GM21367 (cell line): Measurements from ENCODE around the gene DDX54.
"Not testable (repeated sequence)": the region's sequence is repeated elsewhere in the genome, so short reads cannot be mapped to it uniquely, and the experiment has no call there.

Experiments used
- ATAC-seq: cut with Tn5 transposase; IDR thresholded peaks from one replicate; pipeline ENCODE4 v1.9.1; 2021; ENCODE audit not compliant: unreplicated experiment

DDX54 gene

GRCh38 chr12:113128802-113129663 is 56.2 kb downstream of the DDX54 start:
- no peak for ATAC-seq

GRCh38 chr12:113127791-113128199 is 57.5 kb downstream of the DDX54 start:
- ATAC-seq: no peak

GRCh38 chr12:113120670-113121370 is 64.5 kb downstream of the DDX54 start:
- no peak for ATAC-seq

GRCh38 chr12:113119980-113120669 is 65.2 kb downstream of the DDX54 start:
- no peak for ATAC-seq

- no peak for ATAC-seq
Measured at GRCh38 chr12:113118142-113118541, 67.1 kb downstream of the DDX54 start.

- ATAC-seq: not testable (repeated sequence)
Measured at GRCh38 chr12:113117684-113118083, 67.6 kb downstream of the DDX54 start.

GRCh38 chr12:113116875-113117274 is 68.4 kb downstream of the DDX54 start:
- no peak for ATAC-seq

- no peak for ATAC-seq
Measured at GRCh38 chr12:113115455-113116126, 69.7 kb downstream of the DDX54 start.

GRCh38 chr12:113114447-113115178 is 70.7 kb downstream of the DDX54 start:
- ATAC-seq: no peak

- no peak for ATAC-seq
Measured at GRCh38 chr12:113113397-113113796, 71.9 kb downstream of the DDX54 start.

- no peak for ATAC-seq
Measured at GRCh38 chr12:113112043-113112899, 73.0 kb downstream of the DDX54 start.

GRCh38 chr12:113111247-113111646 is 74.0 kb downstream of the DDX54 start:
- ATAC-seq: no peak

GRCh38 chr12:113109872-113110599 is 75.2 kb downstream of the DDX54 start:
- ATAC-seq: no peak

- no peak for ATAC-seq
Measured at GRCh38 chr12:113109360-113109759, 75.9 kb downstream of the DDX54 start.

- ATAC-seq: no peak
Measured at GRCh38 chr12:113108308-113108707, 77.0 kb downstream of the DDX54 start.
